T follicular helper cell (primary cell): Measurements from ENCODE around the gene RAP1B.

Experiments used
- DNase-seq: peaks from one replicate; pipeline ENCODE4 v3.0.0-alpha.2; 2020; ENCODE audit warnings: low read depth

Gene RAP1B

GRCh38 chr12:68699486-68699885, 88.8 kb downstream of the RAP1B start:
- DNase-seq, result no peak
